HepG2 (cell line): ENCODE data around the gene SRRM2. TPM values are rescaled to one million over a fixed set of nuclear protein-coding genes. Genes with fewer than 3 reads are reported as not detected.
A peak's percentile ranks its signal among the peaks of the same experiment; 100 is the strongest.

Source experiments
- ATF1 ChIP-seq: IDR thresholded peaks from 2 replicates; pipeline ENCODE4 v1.6.1; 2016; ENCODE audit warnings: mild to moderate bottlenecking, control low read depth
- CAMTA2 ChIP-seq: sonication (generic); formaldehyde crosslinking; IDR thresholded peaks from 2 replicates; pipeline ENCODE4 v1.4.0; 2020; ENCODE audit warnings: mild to moderate bottlenecking, missing genetic modification reagents, borderline replicate concordance
- JARID2 ChIP-seq: sonication (generic); formaldehyde crosslinking; IDR thresholded peaks from 2 replicates; pipeline ENCODE4 v1.8.1; 2023; ENCODE audit warnings: missing genetic modification reagents, inconsistent platforms; ENCODE audit not compliant: insufficient replicate concordance
- ONECUT2 ChIP-seq: sonication (generic); formaldehyde crosslinking; IDR thresholded peaks from 2 replicates; pipeline ENCODE4 v1.4.0; 2020; ENCODE audit warnings: missing genetic modification reagents
- RARG ChIP-seq: sonication (generic); formaldehyde crosslinking; IDR thresholded peaks from 2 replicates; pipeline ENCODE4 v1.4.0; 2020; ENCODE audit warnings: low read depth, mild to moderate bottlenecking, missing genetic modification reagents
- SMAD1 ChIP-seq: sonication (generic); formaldehyde crosslinking; IDR thresholded peaks from 2 replicates; pipeline ENCODE4 v1.4.0; 2020; ENCODE audit warnings: missing genetic modification reagents, low read depth, mild to moderate bottlenecking, borderline replicate concordance
- SMAD9 ChIP-seq: sonication (generic); formaldehyde crosslinking; IDR thresholded peaks from 2 replicates; pipeline ENCODE4 v1.5.1; 2020; ENCODE audit warnings: mild to moderate bottlenecking, missing genetic modification reagents
- ZFX ChIP-seq: sonication (generic); formaldehyde crosslinking; IDR thresholded peaks from 2 replicates; pipeline ENCODE4 v1.4.0; 2020; ENCODE audit warnings: mild to moderate bottlenecking, low read depth, missing genetic modification reagents, moderate library complexity
- ZNF652 ChIP-seq: IDR thresholded peaks from 2 replicates; pipeline ENCODE4 v1.6.1; 2016; ENCODE audit warnings: low read depth, borderline replicate concordance
- ZNF720 ChIP-seq: sonication (generic); formaldehyde crosslinking; IDR thresholded peaks from 2 replicates; pipeline ENCODE4 v1.4.0; 2020; ENCODE audit warnings: missing genetic modification reagents
- ZNF747 ChIP-seq: sonication (generic); formaldehyde crosslinking; IDR thresholded peaks from 2 replicates; pipeline ENCODE4 v1.8.1; 2023; ENCODE audit warnings: missing genetic modification reagents, mild to moderate bottlenecking, borderline replicate concordance
- polyA plus RNA-seq, 8 experiments: library from polyadenylated mRNA; depleted of rRNA in 3 of 8; stranded (reverse) in 7 of 8; unstranded in 1 of 8; fragments of >200 nt; fragmentation: Illumina TruSeq in 4 of 8; extraction: Trizol in 4 of 8; gene quantifications; 2 replicates each; pipeline versions ENCODE4 v1.2.1 to v1.2.3, GENCODE V29; 2011 to 2016; ENCODE audit warnings: low read depth in 4 of 8, missing spikeins in 1 of 8, mixed read lengths in 1 of 8; ENCODE audit not compliant: insufficient read depth in 1 of 8
- total RNA-seq, 5 experiments: library from RNA; depleted of rRNA; stranded (reverse); fragments of >200 nt; fragmentation: Illumina TruSeq; extraction: Trizol; gene quantifications; 2 replicates each; pipeline ENCODE4 v1.2.3, GENCODE V29; 2016; ENCODE audit warnings: low read depth in 1 of 5
- TF ChIP-seq, protein P1 (sequence below): IDR thresholded peaks from 2 replicates; pipeline ENCODE4 v1.6.1; 2016; ENCODE audit warnings: low read depth, missing genetic modification reagents, missing compliant biosample characterization
- TF ChIP-seq, protein P2 (sequence below): sonication (generic); formaldehyde crosslinking; IDR thresholded peaks from 2 replicates; pipeline ENCODE4 v1.5.0; 2020; ENCODE audit warnings: missing genetic modification reagents, mild to moderate bottlenecking, borderline replicate concordance
- TF ChIP-seq, protein P3 (sequence below): IDR thresholded peaks from 2 replicates; pipeline ENCODE4 v1.6.1; 2012; ENCODE audit warnings: low read depth, low read length, improper control_type of control experiment
- TF ChIP-seq, protein P4 (sequence below): sonication (generic); formaldehyde crosslinking; IDR thresholded peaks from 2 replicates; pipeline ENCODE4 v1.5.0; 2020; ENCODE audit warnings: missing genetic modification reagents
- TF ChIP-seq, protein P5 (sequence below): sonication (generic); formaldehyde crosslinking; IDR thresholded peaks from 2 replicates; pipeline ENCODE4 v1.9.0; 2021; ENCODE audit warnings: missing genetic modification reagents, mild to moderate bottlenecking, borderline replicate concordance

Gene SRRM2
- total and polyA plus RNA-seq, 2 of the 13 experiments (the other 11 are each of a cell fraction or from before 2014, with no cell fraction given), result 50.4 to 112 TPM

DNA sequence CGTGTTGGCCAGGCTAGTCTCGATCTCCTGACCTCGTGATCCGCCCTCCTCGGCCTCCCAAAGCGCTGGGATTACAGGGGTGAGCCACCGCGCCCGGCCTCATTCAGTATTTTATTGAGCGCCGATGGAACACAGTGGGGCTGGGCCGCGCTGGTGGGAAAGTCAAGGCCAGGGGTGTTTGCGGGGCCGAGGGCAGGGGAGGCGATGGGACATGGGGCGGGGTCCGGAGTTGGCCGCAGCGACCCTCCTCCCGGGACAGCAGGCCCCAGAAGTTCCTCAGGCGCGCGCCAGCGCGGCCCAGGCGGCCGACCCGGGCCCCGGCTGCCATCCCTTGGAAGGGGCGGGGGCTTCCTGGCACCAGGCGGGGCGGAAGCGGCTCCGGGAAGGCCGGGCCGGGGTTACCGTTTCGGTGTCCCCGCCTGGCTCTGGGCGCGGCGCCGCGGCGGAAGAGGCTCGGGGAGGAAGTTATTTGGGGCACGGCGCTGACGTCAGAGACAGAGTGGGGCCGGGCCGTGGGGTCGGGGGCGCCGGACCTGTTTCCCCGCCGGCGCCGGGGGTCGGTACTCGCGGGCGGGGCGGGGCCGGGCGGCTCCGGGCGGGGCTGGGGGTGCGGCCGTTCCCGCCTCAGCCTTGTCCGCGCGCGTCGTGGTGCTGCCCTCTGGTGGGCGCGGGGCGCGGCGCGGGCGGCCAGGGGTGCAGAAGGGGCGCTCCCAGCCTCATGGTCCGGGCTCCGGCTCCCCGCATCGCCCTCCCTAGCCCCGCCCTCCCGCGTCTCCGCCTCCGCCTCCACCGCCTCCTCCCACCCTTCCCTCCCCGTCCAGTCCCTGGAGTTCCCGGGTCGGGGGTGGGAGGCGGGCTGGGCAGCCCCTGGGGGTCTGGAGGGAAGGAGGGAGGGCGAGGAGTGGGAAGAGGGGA is 31.5 kb upstream of the SRRM2 start (continued):
- TF ChIP-seq, protein P1, sequence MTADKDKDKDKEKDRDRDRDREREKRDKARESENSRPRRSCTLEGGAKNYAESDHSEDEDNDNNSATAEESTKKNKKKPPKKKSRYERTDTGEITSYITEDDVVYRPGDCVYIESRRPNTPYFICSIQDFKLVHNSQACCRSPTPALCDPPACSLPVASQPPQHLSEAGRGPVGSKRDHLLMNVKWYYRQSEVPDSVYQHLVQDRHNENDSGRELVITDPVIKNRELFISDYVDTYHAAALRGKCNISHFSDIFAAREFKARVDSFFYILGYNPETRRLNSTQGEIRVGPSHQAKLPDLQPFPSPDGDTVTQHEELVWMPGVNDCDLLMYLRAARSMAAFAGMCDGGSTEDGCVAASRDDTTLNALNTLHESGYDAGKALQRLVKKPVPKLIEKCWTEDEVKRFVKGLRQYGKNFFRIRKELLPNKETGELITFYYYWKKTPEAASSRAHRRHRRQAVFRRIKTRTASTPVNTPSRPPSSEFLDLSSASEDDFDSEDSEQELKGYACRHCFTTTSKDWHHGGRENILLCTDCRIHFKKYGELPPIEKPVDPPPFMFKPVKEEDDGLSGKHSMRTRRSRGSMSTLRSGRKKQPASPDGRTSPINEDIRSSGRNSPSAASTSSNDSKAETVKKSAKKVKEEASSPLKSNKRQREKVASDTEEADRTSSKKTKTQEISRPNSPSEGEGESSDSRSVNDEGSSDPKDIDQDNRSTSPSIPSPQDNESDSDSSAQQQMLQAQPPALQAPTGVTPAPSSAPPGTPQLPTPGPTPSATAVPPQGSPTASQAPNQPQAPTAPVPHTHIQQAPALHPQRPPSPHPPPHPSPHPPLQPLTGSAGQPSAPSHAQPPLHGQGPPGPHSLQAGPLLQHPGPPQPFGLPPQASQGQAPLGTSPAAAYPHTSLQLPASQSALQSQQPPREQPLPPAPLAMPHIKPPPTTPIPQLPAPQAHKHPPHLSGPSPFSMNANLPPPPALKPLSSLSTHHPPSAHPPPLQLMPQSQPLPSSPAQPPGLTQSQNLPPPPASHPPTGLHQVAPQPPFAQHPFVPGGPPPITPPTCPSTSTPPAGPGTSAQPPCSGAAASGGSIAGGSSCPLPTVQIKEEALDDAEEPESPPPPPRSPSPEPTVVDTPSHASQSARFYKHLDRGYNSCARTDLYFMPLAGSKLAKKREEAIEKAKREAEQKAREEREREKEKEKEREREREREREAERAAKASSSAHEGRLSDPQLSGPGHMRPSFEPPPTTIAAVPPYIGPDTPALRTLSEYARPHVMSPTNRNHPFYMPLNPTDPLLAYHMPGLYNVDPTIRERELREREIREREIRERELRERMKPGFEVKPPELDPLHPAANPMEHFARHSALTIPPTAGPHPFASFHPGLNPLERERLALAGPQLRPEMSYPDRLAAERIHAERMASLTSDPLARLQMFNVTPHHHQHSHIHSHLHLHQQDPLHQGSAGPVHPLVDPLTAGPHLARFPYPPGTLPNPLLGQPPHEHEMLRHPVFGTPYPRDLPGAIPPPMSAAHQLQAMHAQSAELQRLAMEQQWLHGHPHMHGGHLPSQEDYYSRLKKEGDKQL, result no peak
- TF ChIP-seq CAMTA2 (CRISPR knock-in tag), result no peak
- no peak for TF ChIP-seq JARID2 (CRISPR knock-in tag)
- TF ChIP-seq ONECUT2, result no peak
- no peak for TF ChIP-seq SMAD1
- TF ChIP-seq, protein P2, sequence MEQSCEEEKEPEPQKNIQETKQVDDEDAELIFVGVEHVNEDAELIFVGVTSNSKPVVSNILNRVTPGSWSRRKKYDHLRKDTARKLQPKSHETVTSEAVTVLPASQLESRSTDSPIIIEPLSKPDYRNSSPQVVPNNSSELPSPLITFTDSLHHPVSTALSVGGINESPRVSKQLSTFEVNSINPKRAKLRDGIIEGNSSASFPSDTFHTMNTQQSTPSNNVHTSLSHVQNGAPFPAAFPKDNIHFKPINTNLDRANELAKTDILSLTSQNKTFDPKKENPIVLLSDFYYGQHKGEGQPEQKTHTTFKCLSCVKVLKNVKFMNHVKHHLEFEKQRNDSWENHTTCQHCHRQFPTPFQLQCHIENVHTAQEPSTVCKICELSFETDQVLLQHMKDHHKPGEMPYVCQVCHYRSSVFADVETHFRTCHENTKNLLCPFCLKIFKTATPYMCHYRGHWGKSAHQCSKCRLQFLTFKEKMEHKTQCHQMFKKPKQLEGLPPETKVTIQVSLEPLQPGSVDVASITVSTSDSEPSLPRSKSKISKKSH, result peak; percentile 50; the same call in 1 of the 2 replicates
- TF ChIP-seq, protein P3, sequence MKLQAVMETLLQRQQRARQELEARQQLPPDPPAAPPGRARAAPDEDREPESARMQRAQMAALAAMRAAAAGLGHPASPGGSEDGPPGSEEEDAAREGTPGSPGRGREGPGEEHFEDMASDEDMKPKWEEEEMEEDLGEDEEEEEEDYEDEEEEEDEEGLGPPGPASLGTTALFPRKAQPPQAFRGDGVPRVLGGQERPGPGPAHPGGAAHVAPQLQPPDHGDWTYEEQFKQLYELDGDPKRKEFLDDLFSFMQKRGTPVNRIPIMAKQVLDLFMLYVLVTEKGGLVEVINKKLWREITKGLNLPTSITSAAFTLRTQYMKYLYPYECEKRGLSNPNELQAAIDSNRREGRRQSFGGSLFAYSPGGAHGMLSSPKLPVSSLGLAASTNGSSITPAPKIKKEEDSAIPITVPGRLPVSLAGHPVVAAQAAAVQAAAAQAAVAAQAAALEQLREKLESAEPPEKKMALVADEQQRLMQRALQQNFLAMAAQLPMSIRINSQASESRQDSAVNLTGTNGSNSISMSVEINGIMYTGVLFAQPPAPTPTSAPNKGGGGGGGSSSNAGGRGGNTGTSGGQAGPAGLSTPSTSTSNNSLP, result no peak; the same call in 1 of the 2 replicates
- no peak for TF ChIP-seq ZNF652 (CRISPR knock-in tag)
- TF ChIP-seq ZNF720, result no peak
- TF ChIP-seq RARG (CRISPR knock-in tag), result no peak
- TF ChIP-seq, protein P4, sequence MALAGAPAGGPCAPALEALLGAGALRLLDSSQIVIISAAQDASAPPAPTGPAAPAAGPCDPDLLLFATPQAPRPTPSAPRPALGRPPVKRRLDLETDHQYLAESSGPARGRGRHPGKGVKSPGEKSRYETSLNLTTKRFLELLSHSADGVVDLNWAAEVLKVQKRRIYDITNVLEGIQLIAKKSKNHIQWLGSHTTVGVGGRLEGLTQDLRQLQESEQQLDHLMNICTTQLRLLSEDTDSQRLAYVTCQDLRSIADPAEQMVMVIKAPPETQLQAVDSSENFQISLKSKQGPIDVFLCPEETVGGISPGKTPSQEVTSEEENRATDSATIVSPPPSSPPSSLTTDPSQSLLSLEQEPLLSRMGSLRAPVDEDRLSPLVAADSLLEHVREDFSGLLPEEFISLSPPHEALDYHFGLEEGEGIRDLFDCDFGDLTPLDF (CRISPR knock-in tag), result peak; percentile 31; the same call in 1 of the 2 replicates
- peak; percentile 77; the same call in 1 of the 2 replicates for TF ChIP-seq ZFX
- TF ChIP-seq, protein P5, sequence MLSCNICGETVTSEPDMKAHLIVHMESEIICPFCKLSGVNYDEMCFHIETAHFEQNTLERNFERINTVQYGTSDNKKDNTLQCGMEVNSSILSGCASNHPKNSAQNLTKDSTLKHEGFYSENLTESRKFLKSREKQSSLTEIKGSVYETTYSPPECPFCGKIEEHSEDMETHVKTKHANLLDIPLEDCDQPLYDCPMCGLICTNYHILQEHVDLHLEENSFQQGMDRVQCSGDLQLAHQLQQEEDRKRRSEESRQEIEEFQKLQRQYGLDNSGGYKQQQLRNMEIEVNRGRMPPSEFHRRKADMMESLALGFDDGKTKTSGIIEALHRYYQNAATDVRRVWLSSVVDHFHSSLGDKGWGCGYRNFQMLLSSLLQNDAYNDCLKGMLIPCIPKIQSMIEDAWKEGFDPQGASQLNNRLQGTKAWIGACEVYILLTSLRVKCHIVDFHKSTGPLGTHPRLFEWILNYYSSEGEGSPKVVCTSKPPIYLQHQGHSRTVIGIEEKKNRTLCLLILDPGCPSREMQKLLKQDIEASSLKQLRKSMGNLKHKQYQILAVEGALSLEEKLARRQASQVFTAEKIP (CRISPR knock-in tag), result no peak
- peak; percentile 65 for TF ChIP-seq ZNF747 (CRISPR knock-in tag)
- peak; percentile 78 for TF ChIP-seq ATF1 (CRISPR knock-in tag)
- TF ChIP-seq SMAD9 (CRISPR knock-in tag), result no peak
